Measurements from ENCODE around the gene NOX5. TPM values are rescaled to one million over a fixed set of nuclear protein-coding genes. Genes with fewer than 3 reads are reported as not detected.

The NOX5 gene
- total RNA-seq, 2 donors from 2014 or later: 0.54 to 0.92 TPM

DNA sequence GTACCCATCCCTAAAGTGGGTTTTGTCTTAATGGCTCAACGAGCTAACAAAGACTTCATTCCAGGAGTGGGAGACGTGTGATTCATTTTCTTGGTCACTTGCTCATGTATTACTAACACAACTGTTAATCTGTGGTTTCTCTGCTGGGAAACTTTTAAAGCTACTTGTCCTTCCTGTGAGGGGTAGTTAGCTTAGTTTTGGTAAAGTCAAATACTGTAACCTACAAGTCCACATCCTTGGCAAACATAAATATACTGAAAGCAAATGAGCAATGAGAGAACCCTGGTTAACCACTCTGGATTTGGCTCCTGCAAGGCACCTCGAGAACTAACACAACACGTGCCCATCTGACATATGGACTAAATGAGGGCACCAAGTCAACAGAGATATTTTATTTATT lies 19.9 kb downstream of the NOX5 start:
- H3K36me3 ChIP-seq: no peaks in the 10 kb centered on the region
- no peaks in the 10 kb centered on the region for H3K9me3 ChIP-seq
- no peaks in the 10 kb centered on the region for H3K27me3 ChIP-seq (replicated peaks; ENCODE audit: insufficient read depth)
- ATAC-seq (ENCODE audit: insufficient number of reproducible peaks, low FRiP score, low read depth): no peak
- TF ChIP-seq CTCF (IDR thresholded peaks at IDR 0.05): no peak
- no peaks in the 10 kb centered on the region for H3K4me1 ChIP-seq (ENCODE audit: control insufficient read depth in 1 of 2, low read depth in 2 of 2)
- no peak overlapping the region for H3K27ac ChIP-seq
- no peak overlapping the region for H3K4me3 ChIP-seq
- DNase-seq (ENCODE audit: low spot score): no peak

DNA sequence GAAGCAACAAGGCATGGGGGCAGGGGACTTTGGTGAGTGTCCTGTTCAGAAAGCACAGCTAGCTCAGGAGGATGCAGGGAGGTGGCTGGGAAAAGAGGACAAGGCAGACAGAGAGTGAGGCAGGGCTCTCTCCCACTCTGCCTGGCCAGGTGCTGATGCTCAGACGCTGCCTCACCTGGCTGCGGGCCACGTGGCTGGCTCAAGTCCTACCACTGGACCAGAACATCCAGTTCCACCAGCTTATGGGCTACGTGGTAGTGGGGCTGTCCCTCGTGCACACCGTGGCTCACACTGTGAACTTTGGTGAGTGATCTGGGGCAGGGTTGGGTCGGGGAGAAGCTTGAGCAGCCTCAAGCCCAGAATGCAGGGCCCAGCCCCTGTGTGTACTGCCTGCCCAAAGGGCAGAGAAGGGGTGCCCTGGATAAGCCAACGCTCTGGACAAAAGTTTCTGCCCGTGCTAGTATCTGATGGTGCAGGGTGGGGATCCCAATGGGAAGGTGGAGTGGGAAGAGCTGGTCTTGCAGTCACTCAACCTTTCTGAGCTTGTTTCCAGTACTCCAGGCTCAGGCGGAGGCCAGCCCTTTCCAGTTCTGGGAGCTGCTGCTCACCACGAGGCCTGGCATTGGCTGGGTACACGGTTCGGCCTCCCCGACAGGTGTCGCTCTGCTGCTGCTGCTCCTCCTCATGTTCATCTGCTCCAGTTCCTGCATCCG lies 20.9 kb downstream of the NOX5 start:
- no peaks in the 10 kb centered on the region for H3K36me3 ChIP-seq
- no peak overlapping the region for H3K4me3 ChIP-seq
- no peak for ATAC-seq (ENCODE audit: insufficient number of reproducible peaks, low FRiP score, low read depth)
- no peaks in the 10 kb centered on the region for H3K9me3 ChIP-seq
- TF ChIP-seq CTCF (IDR thresholded peaks at IDR 0.05): no peak
- no peak overlapping the region for H3K27ac ChIP-seq
- H3K27me3 ChIP-seq (replicated peaks; ENCODE audit: insufficient read depth): no peaks in the 10 kb centered on the region
- no peak for DNase-seq (ENCODE audit: low spot score)
- no peaks in the 10 kb centered on the region for H3K4me1 ChIP-seq (ENCODE audit: control insufficient read depth in 1 of 2, low read depth in 2 of 2)

DNA sequence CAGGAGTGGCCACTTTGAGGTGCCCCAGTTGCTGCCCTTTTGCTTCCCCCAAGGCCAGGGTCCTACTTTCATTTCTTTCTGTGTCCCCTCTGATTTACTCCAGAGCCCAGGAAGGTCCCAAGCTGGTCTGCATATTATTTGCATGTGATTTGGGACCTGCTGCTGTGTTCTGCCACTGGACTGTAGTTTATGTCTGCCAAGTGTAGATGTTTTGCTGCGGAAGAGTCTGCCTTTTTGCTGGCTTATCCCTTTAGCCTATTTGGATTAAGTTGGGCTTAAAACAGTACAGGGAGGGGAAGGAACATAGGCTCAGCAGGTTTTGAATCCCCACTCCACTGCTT lies 21.4 kb downstream of the NOX5 start:
- Histone ChIP-seq H3K4me1 (ENCODE audit: control insufficient read depth in 1 of 2, low read depth in 2 of 2) (no peaks in the 10 kb centered on the region), H3K27ac (no peak overlapping the region), H3K4me3 (no peak overlapping the region), H3K36me3 (no peaks in the 10 kb centered on the region), H3K9me3 (no peaks in the 10 kb centered on the region), H3K27me3 (replicated peaks; ENCODE audit: insufficient read depth) (no peaks in the 10 kb centered on the region)
- ATAC-seq (ENCODE audit: insufficient number of reproducible peaks, low FRiP score, low read depth) (no peak), DNase-seq (ENCODE audit: low spot score) (no peak)
- no peak for TF ChIP-seq CTCF (IDR thresholded peaks at IDR 0.05)

DNA sequence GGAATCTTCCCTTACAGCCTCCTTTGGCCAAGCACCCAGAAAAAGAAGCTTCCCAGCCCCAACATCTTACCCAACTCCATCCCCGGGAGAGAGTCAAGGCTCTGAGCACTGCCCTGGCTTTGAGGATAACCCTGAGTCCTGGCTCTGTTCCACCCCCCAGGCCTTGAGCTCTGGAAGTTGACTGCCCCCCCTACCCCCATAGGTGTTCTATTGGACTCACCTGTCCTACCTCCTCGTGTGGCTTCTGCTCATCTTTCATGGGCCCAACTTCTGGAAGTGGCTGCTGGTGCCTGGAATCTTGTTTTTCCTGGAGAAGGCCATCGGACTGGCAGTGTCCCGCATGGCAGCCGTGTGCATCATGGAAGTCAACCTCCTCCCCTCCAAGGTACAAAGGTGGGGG lies 22.3 kb downstream of the NOX5 start:
- H3K4me3 ChIP-seq: no peak overlapping the region

DNA sequence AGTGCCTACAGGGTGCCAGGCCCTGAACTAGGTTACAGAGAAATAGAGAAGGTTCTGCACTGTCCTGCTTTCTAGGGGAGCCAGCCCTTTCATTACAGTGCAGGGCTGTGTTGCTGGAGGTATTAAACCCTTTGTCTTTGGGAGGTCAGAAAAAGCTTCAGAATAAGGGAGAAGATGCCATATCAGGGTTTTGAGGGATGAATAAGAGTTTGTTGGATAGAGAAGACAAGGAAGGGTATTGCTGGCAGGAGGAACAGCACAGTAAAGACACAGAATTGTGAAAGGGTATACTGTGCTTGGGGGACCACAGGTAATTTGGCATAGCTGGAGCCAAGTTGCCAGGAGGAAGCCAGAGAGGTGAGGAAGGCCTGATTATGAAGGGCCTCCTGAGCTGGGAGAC lies 23.0 kb downstream of the NOX5 start:
- no peak for TF ChIP-seq CTCF (IDR thresholded peaks at IDR 0.05)
- H3K9me3 ChIP-seq: no peaks in the 10 kb centered on the region
- no peak overlapping the region for H3K4me3 ChIP-seq
- H3K27ac ChIP-seq: no peak overlapping the region
- no peak for DNase-seq (ENCODE audit: low spot score)
- no peak for ATAC-seq (ENCODE audit: insufficient number of reproducible peaks, low FRiP score, low read depth)
- H3K36me3 ChIP-seq: no peaks in the 10 kb centered on the region
- H3K4me1 ChIP-seq (ENCODE audit: control insufficient read depth in 1 of 2, low read depth in 2 of 2): no peaks in the 10 kb centered on the region
- H3K27me3 ChIP-seq (replicated peaks; ENCODE audit: insufficient read depth): no peaks in the 10 kb centered on the region

More for the DNA sequence above, 22.3 kb downstream of the NOX5 start:
- Histone ChIP-seq H3K27ac (no peak overlapping the region), H3K36me3 (no peaks in the 10 kb centered on the region), H3K27me3 (replicated peaks; ENCODE audit: insufficient read depth) (no peaks in the 10 kb centered on the region), H3K9me3 (no peaks in the 10 kb centered on the region), H3K4me1 (ENCODE audit: control insufficient read depth in 1 of 2, low read depth in 2 of 2) (no peaks in the 10 kb centered on the region)
- DNase-seq (ENCODE audit: low spot score) (no peak), ATAC-seq (ENCODE audit: insufficient number of reproducible peaks, low FRiP score, low read depth) (no peak)
- no peak for TF ChIP-seq CTCF (IDR thresholded peaks at IDR 0.05)
